Activated T-cell treated with anti-CD3 and anti-CD28 coated beads, Interleukin-2, amount 50 U/mL, for 24 hours (primary cell): ENCODE measurements around the gene PLCB3.
"Not testable (repeated sequence)": the region's sequence is repeated elsewhere in the genome, so short reads cannot be mapped to it uniquely, and the experiment has no call there.

Experiments
- DNase-seq: peaks from one replicate; pipeline ENCODE4 v3.0.0-alpha.2; 2020
- H3K27ac Mint-ChIP-seq: 2 replicates; pipeline ENCODE4 v1.8.0; 2020; ENCODE audit warnings: mild to moderate bottlenecking, mixed read lengths
- H3K27me3 Mint-ChIP-seq: 2 replicates; pipeline ENCODE4 v1.8.0; 2020; ENCODE audit warnings: mixed read lengths
- H3K36me3 Mint-ChIP-seq: 2 replicates; pipeline ENCODE4 v1.8.0; 2020; ENCODE audit warnings: low read depth, mixed read lengths
- H3K4me1 Mint-ChIP-seq: 2 replicates; pipeline ENCODE4 v1.8.0; 2020; ENCODE audit warnings: low read depth, mixed read lengths
- H3K4me3 Mint-ChIP-seq: 2 replicates; pipeline ENCODE4 v1.8.0; 2020; ENCODE audit warnings: mild to moderate bottlenecking, moderate library complexity, mixed read lengths
- H3K9me3 Mint-ChIP-seq: 2 replicates; pipeline ENCODE4 v1.8.0; 2020; ENCODE audit warnings: mixed read lengths

PLCB3 gene

DNA sequence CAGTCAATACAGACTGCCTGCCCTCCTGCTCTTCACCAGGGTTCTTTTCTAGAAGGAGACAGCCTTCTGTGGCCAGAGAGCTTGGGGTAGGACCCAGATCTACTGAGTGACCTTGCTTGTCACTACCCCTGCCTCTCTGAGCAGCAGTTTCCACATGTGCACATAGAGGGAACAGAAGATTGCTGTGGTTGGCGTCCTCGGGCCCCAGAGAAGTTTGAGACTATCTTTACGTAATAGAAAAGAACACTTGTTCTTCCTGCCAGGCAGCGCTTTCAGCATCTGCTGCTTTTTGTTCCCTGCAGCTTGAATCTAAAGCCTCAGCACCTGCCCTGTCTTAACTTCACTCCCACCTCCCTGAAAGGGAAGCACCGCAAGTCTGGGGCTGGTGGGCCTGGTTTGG lies 12.3 kb upstream of the PLCB3 start:
- Mint-ChIP-seq H3K27ac (peak overlapping the region; percentile 81), H3K9me3 (no peaks in the 10 kb centered on the region), H3K36me3 (peaks cover 68% of the 10 kb centered on the region), H3K4me3 (no peak overlapping the region), H3K27me3 (no peaks in the 10 kb centered on the region), H3K4me1 (peaks cover 55% of the 10 kb centered on the region)
- DNase-seq: no peak

GRCh38 chr11:64239662-64240434 lies 11.5 kb upstream of the PLCB3 start:
- no peaks in the 10 kb centered on the region for H3K27me3 Mint-ChIP-seq
- H3K27ac Mint-ChIP-seq: peak overlapping the region; percentile 98
- H3K36me3 Mint-ChIP-seq: peaks cover 75% of the 10 kb centered on the region
- H3K9me3 Mint-ChIP-seq: no peaks in the 10 kb centered on the region
- DNase-seq: no peak
- H3K4me3 Mint-ChIP-seq: peak overlapping the region; percentile 91
- H3K4me1 Mint-ChIP-seq: peaks cover 58% of the 10 kb centered on the region

DNA sequence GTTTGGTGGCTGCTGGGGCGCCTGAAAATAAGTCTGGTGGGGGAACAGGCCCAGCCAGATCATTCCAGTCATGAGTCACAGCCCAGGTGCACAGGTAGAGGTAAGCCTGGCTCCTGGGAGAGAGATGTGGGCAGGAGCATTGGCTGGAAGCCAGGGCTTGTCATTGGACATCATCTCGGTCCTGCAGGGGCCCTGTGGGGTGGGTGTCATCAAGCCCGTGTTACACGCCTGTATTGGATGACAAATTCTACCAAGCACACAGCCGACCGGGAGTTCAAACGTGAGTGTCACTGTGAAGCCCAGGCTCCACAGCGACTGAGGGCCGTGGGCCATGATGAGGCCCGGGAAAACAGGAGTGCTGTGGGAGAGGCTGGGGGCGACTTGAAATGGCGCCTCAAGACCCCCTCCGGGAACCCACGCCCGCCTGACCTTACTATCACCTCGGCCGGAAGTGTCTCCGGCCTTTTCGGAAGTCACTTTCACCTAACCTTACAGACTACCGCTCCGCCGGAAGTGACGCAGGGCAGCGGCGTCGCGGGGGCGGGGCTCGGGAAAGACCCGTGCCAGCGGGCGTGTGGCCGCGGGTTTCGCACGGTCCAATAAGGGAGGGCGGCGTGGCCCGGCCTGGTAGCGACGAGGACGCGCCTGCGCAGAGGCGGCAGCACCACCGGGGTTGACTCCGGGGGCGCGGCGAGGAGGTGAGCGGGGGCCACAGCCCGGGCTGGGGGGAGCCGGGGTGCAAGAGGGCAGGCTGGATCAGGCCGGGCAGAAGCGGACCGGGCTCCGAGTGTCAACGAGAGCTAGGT lies 10.7 kb upstream of the PLCB3 start, which contains the start of gene FKBP2:
TSS of gene FKBP2 (plus strand) at position 661 of the 806 bp plus-strand sequence. CDS start 1,293 bp downstream, outside the sequence.
- Mint-ChIP-seq H3K4me1 (peaks cover 51% of the 10 kb centered on the region), H3K4me3 (peak within 1 kb of the TSS; percentile 91), H3K9me3 (no peaks in the 10 kb centered on the region), H3K36me3 (peaks cover 77% of the 10 kb centered on the region), H3K27ac (peak within 1 kb of the TSS; percentile 98), H3K27me3 (no peaks in the 10 kb centered on the region)
- peak; percentile 98 for DNase-seq

DNA sequence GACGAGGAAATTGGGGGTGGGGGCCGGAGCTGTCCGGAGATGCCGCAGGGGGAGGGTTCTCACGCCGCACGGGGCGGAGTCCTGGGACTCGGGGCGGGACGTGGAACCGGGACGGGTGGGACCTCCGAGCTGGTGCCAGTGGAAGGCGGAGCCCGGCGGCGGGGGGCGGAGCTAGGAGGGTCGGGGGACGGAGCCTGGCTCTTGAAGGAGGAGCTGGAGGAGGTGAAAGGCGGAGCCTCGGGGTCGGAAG lies 10.2 kb upstream of the PLCB3 start:
- Mint-ChIP-seq H3K36me3 (peaks cover 80% of the 10 kb centered on the region), H3K9me3 (no peaks in the 10 kb centered on the region), H3K4me3 (peak overlapping the region; percentile 91), H3K27me3 (no peaks in the 10 kb centered on the region), H3K4me1 (peaks cover 46% of the 10 kb centered on the region), H3K27ac (peak overlapping the region; percentile 98)
- peak; percentile 100 for DNase-seq

GRCh38 chr11:64241491-64242374 lies 9.6 kb upstream of the PLCB3 start:
- Mint-ChIP-seq H3K27ac (peak overlapping the region; percentile 98), H3K27me3 (no peaks in the 10 kb centered on the region), H3K9me3 (no peaks in the 10 kb centered on the region), H3K4me3 (peak overlapping the region; percentile 91), H3K36me3 (peaks cover 80% of the 10 kb centered on the region), H3K4me1 (peaks cover 46% of the 10 kb centered on the region)
- no peak for DNase-seq

DNA sequence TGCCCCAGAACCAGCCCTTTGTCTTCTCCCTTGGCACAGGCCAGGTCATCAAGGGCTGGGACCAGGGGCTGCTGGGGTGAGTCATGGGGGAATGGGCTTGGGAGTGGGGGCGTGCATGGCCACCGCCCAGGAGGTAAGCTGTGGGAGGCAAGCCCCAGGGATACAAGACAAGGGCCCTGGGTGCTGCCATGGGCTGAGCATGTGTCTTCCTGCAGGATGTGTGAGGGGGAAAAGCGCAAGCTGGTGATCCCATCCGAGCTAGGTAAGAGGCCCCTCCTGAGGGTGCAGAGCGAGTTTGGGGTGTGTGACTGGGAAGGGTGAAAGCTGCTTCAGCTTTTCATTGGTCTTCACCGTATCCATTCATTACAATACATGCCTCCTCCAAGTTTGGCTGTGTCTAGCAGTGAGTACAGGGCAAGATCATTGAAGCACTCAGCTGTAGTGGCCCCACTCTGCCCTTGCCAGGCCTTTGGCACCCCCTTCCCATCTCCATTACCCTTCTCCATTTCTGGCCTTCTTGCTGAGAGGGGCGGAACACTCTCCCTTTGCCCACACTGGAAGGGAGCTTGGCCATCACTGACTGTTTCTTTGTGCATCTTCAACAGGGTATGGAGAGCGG lies 8.0 kb upstream of the PLCB3 start:
- peak overlapping the region; percentile 91 for H3K4me3 Mint-ChIP-seq
- H3K27ac Mint-ChIP-seq: peak overlapping the region; percentile 91
- H3K36me3 Mint-ChIP-seq: peaks cover 63% of the 10 kb centered on the region
- no peaks in the 10 kb centered on the region for H3K27me3 Mint-ChIP-seq
- H3K9me3 Mint-ChIP-seq: no peaks in the 10 kb centered on the region
- DNase-seq: no peak
- H3K4me1 Mint-ChIP-seq: peaks cover 51% of the 10 kb centered on the region

DNA sequence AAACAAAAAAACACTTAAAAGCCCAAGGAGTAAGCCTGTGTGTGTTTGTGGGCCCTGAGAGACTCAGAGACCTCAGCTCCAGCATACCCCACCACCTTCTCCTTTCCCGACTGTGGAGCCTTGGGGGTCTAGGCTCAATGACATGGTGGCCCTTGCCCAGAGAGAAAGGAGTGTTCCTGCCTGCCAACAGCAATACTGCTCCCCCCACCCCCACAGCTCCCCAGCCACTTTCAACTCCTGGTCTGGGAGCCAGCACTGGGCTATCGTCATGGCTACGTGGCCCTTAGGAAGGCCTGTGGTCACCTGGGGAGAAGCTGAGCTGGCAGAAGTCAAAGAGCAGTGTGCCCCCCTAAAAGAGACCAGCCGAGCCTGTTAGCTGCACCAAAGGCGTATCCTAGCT lies 7.2 kb upstream of the PLCB3 start:
- H3K36me3 Mint-ChIP-seq: peaks cover 56% of the 10 kb centered on the region
- peaks cover 45% of the 10 kb centered on the region for H3K4me1 Mint-ChIP-seq
- DNase-seq: no peak
- H3K27ac Mint-ChIP-seq: peak overlapping the region; percentile 91
- no peaks in the 10 kb centered on the region for H3K27me3 Mint-ChIP-seq
- H3K9me3 Mint-ChIP-seq: no peaks in the 10 kb centered on the region
- peak overlapping the region; percentile 95 for H3K4me3 Mint-ChIP-seq

DNA sequence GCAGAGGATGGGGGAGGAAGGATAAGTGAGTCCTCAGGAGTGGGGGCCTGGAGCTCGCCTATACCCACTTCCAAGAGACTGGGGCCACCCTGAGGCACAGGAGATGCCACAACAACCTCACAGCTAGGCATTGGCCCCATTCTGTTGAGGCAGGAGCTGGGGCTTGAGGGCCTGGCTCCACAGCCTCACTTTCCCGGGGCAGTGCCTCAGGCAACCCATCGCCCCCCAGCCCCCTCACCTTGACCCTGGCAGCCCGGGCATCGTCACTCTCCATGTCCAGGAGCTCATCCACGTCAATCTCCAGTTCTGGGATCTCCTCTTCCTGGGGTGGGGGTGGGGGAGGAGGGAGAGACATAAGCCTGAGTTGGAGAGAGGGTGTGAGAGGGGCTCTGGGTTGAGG lies 6.4 kb upstream of the PLCB3 start:
- Mint-ChIP-seq H3K4me1 (peaks cover 41% of the 10 kb centered on the region), H3K9me3 (no peaks in the 10 kb centered on the region), H3K4me3 (peak overlapping the region; percentile 95), H3K36me3 (peaks cover 49% of the 10 kb centered on the region), H3K27me3 (no peaks in the 10 kb centered on the region), H3K27ac (peak overlapping the region; percentile 98)
- no peak for DNase-seq

DNA sequence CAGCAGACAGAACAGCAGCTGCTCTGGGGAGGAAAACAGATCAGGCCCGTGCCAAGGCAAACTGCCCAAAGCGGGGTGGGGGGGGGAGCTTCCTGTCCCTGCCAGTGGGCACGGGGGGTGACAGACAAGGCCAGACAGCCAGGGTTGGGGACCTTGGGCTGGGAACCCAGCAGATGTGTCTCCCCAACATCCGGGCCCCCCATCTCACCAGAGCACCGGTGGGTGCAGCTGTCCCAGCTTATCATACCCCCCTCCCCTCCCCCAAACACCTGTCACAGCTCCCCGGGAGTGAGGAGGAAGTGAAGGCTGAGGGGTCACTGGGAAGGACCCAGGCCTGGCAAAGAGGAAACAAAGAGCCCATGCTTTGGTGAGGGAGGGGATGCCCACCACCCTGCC lies 5.9 kb upstream of the PLCB3 start:
- DNase-seq: peak; percentile 59
- Mint-ChIP-seq H3K27ac (peak overlapping the region; percentile 98), H3K4me3 (peak overlapping the region; percentile 95), H3K4me1 (peaks cover 40% of the 10 kb centered on the region), H3K36me3 (peaks cover 45% of the 10 kb centered on the region), H3K9me3 (no peaks in the 10 kb centered on the region), H3K27me3 (no peaks in the 10 kb centered on the region)

GRCh38 chr11:64245797-64246620 lies 5.3 kb upstream of the PLCB3 start:
- Mint-ChIP-seq H3K9me3 (no peaks in the 10 kb centered on the region), H3K36me3 (peaks cover 42% of the 10 kb centered on the region), H3K27ac (peak overlapping the region; percentile 98), H3K4me3 (peak overlapping the region; percentile 95), H3K4me1 (peaks cover 40% of the 10 kb centered on the region), H3K27me3 (no peaks in the 10 kb centered on the region)
- DNase-seq: peak; percentile 86

DNA sequence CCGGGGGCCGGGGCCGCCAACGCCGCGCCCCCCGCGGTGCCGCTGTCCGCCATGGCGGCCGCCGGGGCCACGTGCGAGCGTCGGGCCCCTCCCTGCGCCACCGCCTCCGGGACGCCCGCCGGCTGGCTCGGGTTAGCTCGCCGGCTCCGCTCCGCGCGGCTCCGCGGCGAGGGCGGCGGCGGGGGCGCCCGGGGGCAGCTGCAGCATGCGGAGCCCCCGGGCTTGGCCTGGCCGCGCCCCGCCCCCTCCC lies 4.8 kb upstream of the PLCB3 start:
- not testable (repeated sequence) for H3K9me3 Mint-ChIP-seq, H3K27me3 Mint-ChIP-seq, DNase-seq
- Mint-ChIP-seq H3K4me1 (peaks cover 40% of the 10 kb centered on the region), H3K4me3 (peak overlapping the region; percentile 82), H3K27ac (peak overlapping the region; percentile 82), H3K36me3 (peaks cover 41% of the 10 kb centered on the region)

DNA sequence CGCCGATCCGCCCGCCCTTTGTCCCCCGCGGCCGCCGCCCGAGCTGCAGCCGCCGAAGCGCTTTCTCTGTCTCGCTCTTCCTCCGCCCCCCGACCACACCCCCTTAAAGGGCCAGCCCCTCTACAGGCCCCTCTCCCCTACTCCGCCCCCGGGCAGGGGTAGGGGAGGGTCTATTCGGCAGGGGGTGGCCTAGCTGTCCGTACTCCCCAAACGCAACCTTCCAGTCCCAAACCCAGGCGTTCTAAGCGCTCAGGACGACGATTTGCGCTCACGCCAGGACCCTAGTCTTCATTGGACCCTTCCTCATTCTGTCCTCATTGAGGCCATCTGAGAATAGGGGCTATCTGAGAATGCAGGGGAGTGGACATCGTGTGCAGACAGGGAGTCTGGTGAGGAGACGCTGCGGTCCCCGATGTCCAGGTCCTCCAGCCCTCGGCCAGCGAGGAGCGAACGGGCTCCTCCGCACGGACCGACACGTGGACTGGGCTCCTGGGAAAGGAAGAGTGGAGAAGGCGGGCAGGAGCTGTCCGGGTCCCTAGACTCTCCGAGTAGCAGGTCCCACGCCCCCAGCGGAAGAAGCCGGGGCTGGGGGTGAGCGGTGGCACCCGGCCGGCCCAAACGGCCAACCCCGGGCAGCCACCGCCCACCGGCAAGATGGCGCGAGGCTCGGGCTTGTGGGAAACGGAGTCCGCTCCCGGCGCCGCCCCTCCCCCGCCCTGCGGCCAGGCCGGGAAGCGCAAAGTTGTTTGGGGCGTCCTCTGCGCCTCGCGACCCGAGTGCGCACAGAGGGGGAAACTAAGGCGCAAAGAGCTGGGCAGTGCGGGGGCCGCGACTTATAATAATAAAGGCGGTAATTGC lies 4.2 kb upstream of the PLCB3 start, which contains the start of gene PPP1R14B:
TSS of gene PPP1R14B (minus strand) at position 73 of the 858 bp plus-strand sequence. CDS start 270 bp downstream, outside the sequence.
- no peaks in the 10 kb centered on the region for H3K27me3 Mint-ChIP-seq
- H3K36me3 Mint-ChIP-seq: peaks cover 40% of the 10 kb centered on the region
- DNase-seq: peak; percentile 88
- no peaks in the 10 kb centered on the region for H3K9me3 Mint-ChIP-seq
- H3K4me3 Mint-ChIP-seq: peak within 1 kb of the TSS; percentile 95
- H3K27ac Mint-ChIP-seq: peak within 1 kb of the TSS; percentile 98
- H3K4me1 Mint-ChIP-seq: peaks cover 44% of the 10 kb centered on the region
